CD4-positive, alpha-beta T cell treated with Interleukin-4 for 1 hour (primary cell): ENCODE results near the gene CAMTA1.
"Not testable (repeated sequence)": the region's sequence is repeated elsewhere in the genome, so short reads cannot be mapped to it uniquely, and the experiment has no call there.

Experiments
- DNase-seq, 2 donors: peaks; one replicate each; pipeline ENCODE4 v3.0.0-alpha.2; 2020 to 2022

Gene CAMTA1

DNA sequence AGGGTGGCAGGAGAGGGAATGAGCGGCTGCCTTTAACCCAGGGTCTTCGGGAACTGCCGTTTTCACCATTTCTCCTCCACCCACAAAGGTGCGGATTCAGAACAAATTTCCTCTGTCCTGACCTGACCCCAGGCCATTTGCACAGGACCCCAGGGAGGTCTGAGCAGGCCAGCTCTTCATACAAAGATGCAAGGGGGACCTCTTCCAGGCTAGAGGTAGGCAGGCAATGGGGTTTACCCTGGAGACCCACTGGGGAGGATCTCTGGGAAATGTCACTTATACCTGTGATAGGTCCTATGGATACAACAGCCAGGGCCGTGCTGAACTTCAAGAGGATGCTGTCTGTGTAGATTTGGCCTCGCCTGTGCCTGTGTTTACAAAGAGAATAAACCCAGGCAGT, 896.1 kb downstream of the CAMTA1 start:
- DNase-seq, result no peak

DNA sequence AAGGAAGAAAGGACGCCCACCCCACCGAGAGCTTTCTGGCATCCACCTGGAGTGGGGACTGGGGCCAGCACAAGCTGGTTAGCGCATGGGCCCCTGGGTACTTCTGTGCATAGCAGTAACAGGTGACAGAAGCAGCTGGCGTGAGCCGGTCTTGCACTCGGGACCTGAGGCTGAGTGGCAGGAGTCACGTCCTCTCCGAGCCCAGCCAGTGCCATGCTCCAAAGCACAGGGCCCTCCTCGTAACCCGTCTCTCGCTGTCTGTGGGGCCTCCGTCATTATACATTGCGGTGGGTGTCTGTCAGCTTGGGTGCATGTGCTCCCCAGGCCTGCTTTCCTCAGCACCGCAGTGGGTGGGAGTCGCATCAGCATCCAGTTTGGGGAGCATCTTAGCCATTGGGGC, 898.3 kb downstream of the CAMTA1 start:
- DNase-seq, result no peak

DNA sequence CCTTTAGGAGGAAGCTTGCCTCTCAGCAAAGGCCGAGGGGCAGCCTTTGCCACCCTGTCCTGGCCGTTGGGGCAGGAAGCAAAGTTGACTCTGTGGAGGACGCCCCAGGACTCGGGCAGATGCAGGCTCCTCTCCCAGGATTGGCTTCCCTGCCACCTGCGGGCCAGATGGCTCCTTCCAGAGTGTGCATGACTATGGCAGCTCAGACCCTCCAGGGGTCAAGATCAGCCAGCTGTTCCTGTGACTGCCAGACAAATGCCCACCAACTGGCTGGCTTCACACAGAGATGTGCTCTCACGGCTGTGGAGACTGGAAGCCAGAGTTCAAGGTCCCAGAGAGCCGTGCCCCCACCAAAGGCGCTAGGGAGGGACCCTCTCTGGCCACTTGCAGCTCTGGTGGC, 898.9 kb downstream of the CAMTA1 start:
- no peak for DNase-seq

DNA sequence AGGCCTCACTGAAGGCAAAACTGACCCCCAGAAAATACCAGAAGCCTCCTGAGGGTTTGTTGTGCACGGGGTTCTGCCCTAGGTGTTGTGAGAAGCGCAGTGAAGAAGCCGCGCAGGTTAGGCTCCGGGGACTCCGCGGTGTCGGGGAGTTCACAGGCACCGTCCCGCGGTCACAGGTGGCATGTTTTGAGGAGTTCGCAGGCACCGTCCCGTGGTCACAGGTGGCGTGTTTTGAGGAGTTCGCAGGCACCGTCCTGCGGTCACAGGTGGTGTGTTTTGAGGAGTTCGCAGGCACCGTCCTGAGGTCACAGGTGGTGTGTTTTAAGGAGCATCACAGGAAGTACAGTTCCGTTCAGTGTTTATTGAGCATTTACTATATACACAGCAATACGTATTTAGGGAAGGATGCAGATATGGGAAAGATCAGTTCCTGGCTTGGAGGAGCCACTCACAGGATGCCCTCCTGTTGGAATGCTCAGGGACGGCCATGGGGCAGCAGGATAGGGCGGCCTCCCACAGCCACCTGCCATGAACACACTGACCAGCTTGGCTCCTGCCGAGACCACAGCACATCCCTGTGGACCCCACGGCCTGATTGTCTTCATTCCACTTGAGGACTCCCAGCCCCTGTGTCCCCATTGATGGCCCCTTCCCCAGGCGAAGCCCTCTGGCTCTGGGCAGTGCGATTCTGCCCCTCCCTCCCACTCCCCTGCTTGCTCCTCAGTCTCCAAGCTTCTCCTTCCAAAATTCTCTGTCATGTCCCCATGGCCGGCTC, 899.8 kb downstream of the CAMTA1 start:
- no peak for DNase-seq

DNA sequence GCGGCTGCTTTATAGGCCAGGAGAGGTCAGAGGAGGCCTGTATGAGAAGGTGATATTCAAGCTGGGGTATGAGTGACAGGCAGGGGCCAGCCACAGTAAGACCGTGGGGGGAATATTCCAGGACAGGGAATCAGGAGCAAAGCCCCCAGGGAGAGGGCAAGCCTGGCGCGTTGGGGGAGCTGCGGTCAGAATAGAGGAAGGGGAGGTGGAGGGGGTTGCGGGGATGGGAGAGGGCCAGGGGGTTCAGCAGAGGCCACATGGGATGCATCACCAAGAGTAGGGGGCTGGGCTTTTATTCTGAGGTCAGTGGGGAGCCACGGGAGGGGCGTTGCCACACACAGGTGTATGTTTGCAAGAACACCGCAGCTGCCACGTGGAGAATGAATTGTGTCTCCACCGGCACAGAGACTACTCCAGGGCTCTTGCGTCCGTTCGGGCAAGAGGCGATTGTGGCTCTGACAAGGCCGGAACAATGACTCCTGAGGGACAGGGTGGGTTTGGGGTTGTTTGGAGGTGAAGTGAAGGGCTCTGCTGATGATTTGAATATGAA, 901.1 kb downstream of the CAMTA1 start:
- DNase-seq, result no peak

DNA sequence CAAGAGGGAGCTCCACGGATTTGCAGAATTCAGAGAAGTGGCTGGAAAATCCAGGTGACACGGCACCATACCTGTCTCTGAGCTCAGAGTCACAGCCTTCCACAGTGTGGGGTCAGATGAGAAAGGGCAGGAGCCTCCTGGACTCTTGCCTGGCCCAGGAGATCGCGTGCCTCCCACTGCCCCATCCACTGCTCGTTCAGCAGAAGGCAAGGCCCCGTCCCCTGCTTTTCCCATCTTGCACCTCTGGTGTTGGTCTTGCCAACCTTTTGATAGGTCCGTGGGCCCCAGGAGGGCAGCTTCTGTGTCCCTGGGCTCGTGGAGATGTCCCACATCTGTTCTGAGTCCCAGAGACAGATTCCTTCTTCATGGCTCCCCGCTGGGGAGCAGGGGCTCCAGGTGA, 902.2 kb downstream of the CAMTA1 start:
- no peak for DNase-seq

DNA sequence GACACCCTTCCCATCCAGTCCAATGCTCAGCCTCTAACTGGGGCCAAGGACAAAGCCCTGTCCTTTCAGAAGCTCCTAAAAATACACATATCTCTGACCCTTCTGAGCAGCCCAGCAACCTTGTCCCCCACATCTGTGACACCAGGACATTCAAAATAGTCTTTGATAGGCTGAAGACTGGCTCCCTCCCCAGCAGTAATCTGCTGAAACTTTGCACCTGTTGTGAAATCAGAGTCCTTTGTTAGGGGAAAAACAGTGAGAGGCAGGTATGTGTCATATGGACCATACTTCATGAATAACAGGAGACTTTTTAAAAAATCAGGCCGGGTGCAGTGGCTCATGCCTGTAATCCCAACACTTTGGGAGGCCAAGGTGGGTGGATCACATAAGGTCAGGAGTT, 903.4 kb downstream of the CAMTA1 start:
- no peak for DNase-seq

DNA sequence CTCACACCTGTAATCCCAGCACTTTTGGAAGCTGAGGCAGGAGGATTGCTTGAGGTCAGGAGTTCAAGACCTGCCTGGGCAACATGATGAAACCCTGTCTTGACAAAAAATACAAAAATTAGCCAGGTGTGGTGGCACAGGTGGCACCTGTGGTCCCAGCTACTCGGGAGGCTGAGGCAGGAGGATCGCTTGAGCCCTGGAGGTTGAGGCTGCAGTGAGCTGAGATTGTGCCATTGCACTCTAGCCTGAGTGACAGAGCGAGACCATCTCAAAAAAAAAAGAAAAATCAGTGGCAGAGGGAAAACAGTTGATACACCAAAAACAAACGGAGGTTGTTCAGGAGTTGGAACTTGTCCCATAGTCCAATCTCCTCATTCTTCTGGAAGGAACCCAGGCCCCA, 904.1 kb downstream of the CAMTA1 start:
- DNase-seq, result not testable (repeated sequence)

DNA sequence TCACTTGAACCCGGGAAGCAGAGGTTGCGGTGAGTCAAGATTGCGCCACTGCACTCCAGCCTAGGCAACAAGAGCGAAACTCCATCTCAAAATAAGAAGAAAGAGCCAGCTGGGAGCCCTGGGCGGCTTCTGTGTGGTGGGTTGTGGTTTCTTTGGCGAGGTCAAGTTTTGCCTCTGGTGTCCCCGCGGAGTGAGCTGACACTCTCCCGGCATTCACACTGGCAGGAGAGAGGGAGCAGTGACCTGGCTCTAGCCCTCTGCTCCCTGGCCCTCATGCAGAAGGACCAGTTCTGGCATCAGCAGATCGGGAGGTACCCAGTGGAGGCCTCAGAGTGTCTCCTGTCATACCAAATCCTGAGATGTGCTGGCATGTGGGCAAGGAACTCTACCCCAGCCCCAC, 904.8 kb downstream of the CAMTA1 start:
- DNase-seq, result no peak

DNA sequence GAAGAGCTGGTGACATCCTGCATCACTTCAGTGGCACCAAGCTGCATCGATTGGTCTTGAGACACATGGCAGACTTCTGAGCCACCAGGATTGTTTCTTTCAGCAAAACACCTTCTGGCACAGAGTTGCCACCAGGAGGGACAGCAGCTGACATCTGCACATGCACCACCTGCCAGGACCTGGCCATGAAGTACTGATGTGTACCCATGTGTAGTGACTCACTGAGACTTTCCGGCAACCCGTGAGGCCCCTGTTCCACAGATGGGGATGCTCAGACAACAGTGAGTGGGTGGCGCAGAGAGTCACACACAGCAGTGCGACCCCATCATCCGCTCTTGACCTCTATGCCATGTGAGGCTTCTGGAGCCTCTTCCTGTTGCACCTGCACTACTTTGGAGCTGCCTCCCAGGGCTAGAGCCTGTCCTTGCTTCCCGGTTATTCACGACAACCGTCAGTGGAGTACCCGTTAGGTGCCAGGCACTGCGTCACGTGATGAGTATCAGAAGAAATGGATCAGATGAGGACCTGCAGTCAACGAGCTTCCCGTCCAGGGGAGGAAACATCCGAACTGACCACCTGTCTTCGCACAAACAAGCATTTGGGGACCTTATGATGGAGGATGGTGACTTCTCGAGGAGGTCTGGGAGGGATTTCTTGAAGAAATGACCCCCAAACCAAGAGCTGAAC, 905.4 kb downstream of the CAMTA1 start:
- DNase-seq, result no peak

DNA sequence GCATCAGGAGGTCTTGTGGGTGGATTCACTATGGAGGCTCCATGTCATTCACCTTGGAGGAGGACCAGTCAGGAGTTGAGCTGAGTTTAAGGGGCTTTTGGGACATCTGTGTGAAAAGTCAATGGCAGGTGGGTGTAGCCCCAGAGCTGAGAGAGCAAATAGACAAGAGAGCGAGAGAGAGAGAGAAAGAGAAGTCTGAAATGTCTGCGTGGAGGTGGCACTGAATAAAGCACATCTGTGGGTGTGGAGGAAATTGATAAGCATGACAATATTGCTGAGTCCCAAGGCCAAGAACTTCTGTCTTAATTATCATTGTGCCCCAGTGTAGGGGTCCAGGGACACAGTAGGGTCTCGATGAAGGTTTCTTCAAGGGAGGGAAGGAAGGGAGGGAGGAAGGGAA, 906.3 kb downstream of the CAMTA1 start:
- no peak for DNase-seq

DNA sequence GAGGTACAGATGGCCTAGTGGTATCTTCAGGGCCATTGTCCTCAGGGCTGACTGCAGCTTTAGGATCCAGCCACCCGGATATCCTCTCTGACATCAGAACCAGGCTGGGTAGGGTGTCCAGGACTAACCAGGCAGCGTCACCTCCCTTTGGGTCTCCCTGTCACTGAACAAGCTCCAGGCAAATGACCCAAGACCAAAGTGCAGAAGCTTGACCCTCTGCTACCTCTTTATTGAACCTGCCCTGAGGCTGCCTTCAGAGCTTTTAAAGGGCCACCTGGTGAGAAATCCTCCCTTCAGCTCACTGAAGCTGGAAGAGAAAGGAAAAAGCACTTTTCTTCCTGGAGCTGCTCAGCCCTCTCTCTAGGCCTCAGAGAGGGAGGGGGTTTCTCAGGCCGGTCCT, 906.8 kb downstream of the CAMTA1 start:
- no peak for DNase-seq

DNA sequence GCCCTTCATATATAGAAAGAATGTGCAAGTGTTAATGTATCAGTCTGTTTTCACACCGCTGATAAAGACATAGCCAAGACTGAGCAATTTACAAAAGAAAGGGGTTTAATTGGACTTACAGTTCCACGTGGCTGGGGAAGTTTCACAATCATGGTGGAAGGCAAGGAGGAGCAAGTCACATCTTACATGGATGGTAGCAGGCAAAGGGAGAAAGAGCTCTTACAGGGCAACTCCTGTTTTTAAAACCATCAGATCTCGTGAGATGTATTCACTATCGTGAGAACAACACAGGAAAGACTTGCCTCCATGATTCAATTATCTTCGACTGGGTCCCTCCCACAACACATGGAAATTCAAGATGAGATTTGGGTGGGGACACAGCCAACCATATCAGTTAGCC, 907.8 kb downstream of the CAMTA1 start:
- DNase-seq, result not testable (repeated sequence)

DNA sequence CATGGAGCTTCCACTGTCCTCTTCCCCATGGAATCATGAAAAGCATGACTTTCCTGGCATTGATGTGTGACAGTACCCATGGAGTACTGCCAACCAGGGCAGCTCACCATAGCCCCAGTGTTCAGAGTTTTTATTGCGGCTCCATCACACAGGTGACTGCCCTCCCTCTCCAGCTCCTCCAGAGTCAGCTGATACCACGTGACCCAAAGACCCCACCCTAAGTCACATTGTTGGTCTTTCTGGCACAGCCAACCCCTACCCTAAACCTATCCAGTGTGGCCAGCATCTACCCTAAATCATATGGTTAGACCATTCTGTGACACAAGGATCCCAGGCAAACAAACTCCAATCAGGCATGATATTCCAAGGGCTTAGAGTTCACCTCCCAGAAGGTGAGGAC, 908.4 kb downstream of the CAMTA1 start:
- DNase-seq, result no peak

DNA sequence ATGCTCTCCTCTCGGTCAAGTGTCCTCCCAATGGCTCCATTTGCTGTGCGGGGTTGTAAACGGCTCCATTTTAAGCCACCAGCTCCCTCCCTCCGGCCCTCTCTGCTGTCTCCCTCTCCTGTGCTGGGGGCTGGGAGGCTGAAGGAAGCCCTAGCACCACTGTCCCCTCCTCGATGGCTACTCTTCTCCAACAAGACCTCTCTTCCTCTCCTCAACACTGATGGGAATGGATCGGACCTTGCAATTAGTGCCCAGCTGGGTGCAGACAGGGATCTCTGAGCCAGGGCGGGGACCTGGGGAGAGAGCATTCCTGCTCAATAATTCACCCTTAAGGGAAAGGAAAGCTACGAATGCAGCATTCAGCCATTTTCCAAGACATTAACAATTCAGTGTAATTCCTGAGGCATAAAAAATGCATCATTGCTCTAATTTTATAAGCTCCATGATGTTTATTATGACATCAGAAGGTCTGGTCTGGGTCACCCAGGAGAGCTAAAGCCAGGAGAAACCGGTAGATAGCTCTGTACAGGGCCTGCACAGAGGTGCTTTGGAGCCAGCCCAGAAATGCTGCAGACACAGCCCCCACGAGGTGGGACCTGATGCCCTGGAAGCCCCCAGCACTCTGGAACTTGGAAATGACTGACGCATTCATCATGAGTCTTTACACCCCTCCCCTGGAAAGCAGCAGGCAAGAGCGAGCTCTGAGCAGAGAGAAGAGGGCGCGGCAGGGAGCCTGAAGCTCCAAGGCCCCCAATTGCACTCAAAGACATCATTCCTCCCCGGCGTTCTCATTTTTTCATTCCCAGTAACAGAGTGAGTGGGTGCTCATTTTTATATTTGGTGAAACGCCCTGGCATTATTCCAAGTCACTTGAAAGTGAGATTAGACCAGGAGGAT, 909.6 kb downstream of the CAMTA1 start:
- no peak for DNase-seq

DNA sequence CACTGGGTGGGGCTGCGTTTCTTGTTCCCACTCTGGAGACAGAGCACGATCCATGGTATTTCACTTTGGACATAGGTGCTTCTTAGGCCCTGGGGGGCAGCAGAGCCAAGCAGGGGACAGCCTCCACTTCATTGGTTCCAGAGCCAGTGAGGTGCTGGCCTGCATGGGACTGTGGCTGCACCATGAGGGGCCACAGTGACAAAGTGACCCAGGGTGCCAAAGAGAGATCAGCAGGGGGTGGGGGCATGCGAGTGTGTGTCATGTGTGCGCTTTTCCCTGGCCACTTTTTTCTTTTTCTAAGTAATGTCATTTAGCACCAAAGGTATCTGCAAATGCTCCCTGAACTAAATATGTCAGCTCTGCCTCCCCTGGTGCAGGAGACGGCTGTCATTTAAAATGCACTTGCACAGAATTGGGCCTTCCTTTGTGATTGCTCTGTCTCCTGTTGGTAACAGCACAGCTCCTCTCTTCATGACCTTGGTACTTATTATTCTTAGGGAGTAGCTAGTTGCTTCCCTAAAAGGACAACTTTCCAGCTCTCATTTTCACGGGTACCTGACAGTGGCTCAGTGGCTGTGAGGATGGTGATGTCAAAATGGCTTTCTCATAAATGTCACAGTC, 910.4 kb downstream of the CAMTA1 start:
- DNase-seq, result no peak

DNA sequence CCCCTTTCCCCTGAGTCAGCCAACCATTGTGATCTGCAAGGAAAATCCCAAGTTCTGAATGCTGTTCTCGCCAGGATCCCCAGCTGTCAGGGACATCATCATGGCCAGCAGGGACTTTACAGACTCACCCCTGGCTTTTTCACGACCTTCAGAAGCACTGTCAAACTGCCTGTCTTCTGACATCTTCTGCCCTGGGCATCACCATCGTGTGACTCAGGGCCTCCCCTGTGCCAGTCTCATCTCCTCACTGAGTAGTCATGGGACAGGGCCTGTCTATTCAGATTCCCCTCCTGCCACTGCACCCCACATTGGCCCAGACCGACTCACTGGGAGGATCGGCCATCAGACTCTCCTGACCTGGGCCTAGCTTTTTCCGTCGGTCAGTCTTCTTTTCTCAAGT, 913.4 kb downstream of the CAMTA1 start:
- no peak for DNase-seq

DNA sequence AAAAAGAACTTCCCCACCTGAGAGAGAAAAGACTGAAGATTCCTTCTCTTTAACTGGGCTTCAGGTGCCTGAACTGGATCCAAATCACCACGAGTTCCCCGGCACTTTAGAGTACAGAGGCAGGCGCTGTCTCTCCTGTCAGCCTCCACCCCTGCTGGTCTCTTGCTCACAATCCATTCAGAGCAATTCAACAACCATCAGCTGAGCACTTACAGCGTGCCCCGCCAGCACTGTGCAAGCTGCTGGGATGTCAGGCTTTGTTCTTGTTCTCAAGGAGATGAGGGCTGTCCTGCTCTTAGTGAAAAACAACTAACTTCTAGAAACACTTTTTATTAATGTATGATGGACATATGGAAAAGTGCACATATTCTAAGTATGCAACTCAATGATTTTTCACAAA, 917.1 kb downstream of the CAMTA1 start:
- no peak for DNase-seq

DNA sequence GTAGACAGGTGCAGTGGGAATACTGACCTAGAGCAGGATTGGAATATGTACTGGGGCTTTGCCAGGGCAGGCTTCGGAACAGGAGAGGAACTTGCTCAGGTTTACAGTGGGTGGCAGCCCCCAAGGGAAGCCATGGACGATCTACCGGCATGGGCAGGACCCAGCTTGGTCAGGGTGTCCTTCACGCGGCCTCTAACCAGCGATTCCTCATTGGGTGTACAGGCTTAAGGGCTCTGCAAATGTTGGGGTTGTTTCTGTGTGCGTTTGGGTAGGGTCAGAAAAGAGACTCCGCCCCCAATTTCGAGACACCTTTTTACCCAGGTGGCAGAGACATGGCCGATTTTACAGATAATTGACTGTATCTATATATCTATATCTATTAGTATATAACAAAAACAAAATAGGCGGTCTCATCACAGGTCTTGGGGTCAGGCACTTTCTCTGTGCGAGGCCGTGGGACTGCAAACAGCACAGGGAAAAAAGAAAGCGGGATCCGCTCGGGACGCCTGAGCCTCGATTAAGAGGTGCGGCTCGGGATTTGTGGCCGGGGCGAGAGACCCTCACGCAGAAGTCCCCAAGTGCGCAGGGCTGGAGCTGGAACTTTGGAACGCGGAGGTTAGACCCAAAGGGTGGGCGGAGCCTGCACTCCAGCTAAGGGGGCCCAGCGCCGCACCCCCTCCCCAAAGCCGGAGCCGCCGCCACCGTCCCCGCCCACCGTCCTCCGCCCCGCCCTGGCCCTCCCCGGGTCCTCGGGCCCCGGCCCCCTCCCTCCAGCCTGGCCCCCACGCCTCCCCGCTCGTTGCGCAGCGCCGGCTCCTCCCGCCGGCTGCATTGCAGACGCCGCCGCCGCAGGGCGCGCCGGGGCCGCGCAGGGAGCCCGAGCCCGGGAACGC, 918.3 kb downstream of the CAMTA1 start:
- DNase-seq, result peak; percentile 35 to 39

DNA sequence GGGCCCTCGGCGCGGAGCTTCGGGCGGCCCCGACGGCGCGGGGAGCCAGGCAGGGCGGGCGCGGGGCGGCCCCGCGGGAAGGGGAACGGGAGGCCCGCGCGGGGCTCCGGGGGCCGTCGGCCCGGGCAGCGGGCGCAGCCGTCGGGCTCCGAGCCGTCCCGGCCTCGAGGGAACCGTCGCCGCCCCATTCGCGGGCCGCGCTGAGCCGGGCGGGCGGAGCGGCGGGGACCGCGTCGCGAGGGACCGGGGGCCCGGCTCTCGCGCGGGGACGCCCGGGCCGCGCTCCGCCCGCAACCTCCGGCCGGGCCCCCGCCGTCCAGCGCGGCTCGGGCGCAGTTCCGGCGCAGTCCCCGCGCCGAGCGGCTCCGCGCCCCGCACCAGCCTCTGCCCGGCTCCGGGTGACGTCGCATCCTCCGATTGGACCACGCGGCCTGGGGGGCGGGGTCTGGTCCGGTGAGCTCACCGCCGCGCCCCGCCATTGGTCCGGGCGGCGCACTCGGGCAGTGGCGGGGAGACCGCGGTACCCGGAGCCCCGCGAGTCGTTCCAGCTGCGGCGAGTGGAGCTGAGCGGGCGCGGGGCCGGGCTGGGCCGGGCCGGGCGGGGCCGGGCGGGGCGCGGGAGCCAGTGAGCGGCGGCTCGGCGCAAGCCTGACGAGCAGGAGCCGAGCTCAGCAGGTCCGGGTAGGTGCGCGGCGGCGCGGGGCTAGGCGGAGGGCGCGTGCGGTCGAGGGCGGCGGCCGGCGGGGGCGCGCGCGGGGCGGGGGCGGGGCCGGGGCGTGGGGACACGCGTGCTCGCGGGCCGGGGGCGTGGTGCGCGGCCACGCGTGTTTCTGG, 919.2 kb downstream of the CAMTA1 start:
- peak; percentile 94 for DNase-seq
